GM18951 (cell line): Measurements from ENCODE around the gene DLX1.

Experiments used
- POLR2A ChIP-seq: IDR thresholded peaks from 4 replicates; pipeline ENCODE4 v1.6.1; 2011; ENCODE audit warnings: mild to moderate bottlenecking; ENCODE audit not compliant: insufficient read length, insufficient read depth; ENCODE audit errors: extremely low read depth
- in situ Hi-C: fragments of 300-500 bp; cut with MboI; formaldehyde crosslinking; loops from one replicate; pipeline ENCODE4 v1.12.0; 2022; ENCODE audit warnings: low sequenced_read_pairs, mixed read lengths, inconsistent platforms; ENCODE audit not compliant: unreplicated experiment

Gene DLX1

DNA sequence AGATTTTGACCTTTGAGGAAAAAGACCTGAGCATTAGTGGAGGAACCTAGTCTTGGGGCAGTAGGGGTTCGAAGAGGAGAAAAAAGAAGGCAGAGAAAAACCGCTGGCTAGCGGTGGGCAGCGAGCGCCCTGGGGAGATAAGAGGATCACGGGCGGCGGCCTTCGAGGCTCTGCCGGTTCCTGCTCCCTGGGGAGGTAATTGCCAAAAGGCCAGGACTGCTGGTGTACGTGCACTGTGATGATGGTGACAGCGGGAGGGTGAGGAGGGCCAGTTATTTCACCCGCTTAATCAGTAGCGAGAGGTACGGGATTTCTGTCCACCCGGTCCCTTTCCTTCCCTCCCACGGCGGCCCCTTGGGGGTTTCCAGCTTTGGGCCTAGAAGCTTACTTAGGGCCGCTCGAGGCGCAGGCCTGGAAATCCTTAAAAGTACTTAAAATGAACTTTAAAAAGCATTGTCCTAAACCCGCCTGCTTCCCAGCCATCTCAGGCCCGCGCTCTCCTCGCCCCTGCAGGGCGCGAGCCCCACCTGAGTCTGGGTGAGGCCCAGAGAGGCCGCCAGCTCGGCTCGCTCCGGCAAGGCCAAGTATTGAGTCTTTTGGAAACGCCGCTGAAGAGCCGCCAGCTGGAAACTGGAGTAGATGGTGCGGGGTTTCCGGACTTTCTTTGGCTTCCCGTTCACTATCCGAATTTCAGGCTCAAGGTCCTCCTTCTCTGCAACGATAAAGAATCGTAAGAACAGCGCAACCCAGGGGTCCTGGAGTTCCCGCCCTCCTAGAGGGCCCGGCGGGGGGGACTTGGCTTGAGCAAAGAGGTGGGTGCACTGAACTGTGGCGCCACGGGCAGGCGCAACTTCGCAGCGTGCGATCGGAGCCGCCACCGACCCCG lies 15.9 kb downstream of the DLX1 start:
- TF ChIP-seq POLR2A: no peak
- in situ Hi-C loops: loop anchor here (10.0 to 25.0 kb wide), 3 partner anchors 289 to 1164 kb away; partner anchors contain the start of gene GORASP2

DNA sequence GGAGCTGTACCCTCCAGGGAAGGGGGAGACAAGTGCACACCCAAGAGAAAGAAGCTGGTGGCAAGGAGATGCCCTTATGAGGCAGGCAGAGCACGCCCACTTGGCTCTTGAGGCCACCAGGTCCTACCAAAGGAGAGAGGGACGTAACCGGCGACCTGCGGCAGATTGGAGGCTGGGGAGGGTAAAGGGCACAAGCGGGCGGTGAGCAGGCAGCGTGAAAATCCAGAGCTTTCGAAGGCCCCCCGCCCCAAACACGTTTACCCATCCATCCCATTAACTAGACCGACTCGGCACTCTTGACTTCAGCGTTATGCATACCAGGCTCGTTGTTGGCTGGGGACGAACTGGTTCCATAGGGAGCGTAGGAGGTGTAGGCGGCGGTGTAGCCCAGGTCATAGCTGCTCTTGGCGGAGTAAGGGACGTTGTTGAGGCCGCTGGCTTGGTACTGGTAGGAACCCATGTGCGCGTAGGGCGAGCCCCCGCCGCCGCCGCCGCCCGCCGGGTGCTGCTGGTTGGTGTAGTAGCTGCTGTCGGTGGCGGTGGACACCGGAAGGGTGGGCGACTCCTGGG lies 16.6 kb downstream of the DLX1 start:
- no peak for TF ChIP-seq POLR2A
- in situ Hi-C loops: loop anchor here (10.0 to 25.0 kb wide), 3 partner anchors 290 to 1165 kb away; partner anchors contain the start of gene GORASP2

- in situ Hi-C loops: loop anchor here (10.0 to 25.0 kb wide), 3 partner anchors 290 to 1165 kb away; partner anchors contain the start of gene GORASP2
- TF ChIP-seq POLR2A: peak; percentile 61
Observed at GRCh38 chr2:172102391-172103359, 17.4 kb downstream of the DLX1 start, which contains the start of gene DLX2. Gene DLX2 (minus strand): TSS chr2:172102900. CDS start chr2:172102538, 362 bp downstream.

DNA sequence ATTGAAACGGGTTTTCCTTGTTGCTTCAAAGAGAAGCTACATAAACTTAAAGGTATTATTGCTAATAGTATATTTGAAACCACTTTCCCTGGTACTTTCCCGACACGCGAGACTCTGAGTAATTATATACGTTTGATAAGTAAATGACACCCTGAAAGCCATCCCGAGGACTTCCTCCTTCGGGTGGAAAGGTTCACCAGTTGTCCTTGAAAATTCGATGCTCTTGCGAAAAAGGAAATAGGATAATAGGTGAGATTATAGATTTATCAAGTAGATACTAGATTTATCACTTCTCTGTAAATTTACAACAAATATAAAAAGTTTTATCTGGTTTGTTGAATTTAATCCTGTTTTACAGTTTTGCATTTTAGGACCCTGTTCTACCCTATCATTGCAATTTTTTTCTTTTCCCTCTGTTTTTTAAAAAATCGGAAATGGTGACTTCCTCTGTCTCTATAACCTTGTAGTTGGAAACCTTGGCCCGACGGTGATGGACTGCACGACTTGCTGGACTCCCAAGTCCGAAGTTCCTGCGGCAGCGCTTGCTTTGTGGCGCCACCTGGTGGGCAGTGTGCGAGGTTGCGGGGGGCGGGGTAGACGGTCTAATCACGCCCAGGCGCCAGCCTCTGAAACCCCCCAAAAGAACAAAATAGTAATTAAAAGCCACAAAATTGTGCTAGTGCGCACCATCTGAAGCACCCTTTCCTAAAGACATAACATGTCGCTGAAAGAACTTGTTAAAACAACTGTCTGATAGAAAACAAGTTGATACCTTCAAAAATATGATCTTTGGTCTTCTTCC lies 18.4 kb downstream of the DLX1 start:
- in situ Hi-C loops: loop anchor here (10.0 to 25.0 kb wide), 3 partner anchors 291 to 1166 kb away; partner anchors contain the start of gene GORASP2
- TF ChIP-seq POLR2A: no peak

DNA sequence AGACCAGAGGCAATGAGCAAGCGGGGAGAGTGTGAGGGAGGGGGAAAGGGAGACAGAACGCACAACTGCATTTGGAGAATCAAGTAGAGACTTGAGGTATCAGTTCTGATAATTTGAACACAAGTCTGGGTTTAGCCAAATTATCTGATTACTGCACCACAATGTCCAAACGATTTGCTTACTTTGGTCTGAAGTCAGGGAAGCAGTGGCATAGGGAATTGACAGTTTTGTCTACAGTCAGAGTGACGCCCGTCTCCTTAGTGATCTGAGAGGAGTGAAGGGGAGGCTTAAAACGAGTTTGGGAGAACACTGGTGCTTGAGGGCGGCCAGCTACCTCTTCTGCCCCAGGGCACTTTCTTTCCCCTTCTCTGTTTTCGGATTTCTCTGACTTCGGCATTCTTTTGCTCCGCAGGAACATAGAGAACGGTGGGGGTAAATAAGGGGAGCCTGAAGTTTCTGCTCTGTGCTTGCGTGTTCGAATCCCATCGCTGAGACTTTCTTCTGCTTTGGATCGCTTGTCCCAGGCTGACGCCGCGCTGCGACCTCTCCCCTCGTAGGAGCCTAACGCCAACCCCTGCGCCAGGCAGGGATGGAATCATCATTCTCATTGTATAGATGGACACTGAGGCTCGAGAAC lies 20.3 kb downstream of the DLX1 start:
- no peak for TF ChIP-seq POLR2A
- in situ Hi-C loops: loop anchor here (10.0 to 25.0 kb wide), 3 partner anchors 293 to 1168 kb away; partner anchors contain the start of gene GORASP2

DNA sequence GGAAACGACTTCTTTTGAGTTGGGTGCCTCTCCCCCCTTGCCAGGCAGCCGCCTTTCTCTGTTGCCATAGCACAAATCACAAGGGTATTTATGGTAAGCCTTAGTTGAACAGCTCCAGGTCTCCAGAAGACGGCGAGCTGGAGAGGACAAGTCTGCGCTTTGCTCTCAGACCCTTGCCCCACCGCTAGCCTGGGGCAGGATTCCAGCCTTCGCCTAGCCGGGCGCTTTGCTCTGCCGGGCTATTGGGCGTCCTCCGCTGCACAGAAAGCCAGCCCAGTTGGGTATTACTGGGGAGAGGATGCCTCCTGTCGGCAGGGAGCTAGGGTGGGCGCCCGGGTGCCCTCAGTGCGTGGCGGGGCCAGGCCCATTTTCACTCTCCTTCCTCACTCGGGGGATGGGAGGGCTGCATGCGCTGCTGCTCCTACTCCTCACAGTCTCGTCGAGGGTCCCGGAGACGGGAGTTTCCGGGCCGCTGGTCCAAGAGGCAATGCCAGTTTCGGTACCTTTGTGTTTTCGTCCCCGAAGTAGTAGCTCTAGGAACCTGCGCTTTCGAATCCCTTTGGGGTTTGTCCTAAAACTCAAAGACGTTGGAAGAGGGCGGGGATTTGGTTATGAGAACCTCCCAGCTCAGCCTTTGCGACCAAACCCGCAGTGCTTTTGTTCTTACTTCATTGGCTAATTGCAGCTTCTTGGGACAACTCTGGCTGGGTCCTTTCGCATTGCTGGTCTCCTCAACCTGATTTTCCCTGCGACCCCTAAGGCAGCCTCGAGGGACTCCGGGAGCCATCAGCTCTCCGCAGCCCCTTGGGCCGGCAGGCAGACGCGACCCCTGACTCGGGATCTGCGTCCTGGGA lies 21.0 kb downstream of the DLX1 start:
- in situ Hi-C loops: loop anchor here (10.0 to 25.0 kb wide), 3 partner anchors 294 to 1169 kb away; partner anchors contain the start of gene GORASP2
- no peak for TF ChIP-seq POLR2A

- in situ Hi-C loops: loop anchor here (10.0 to 25.0 kb wide), 3 partner anchors 296 to 1171 kb away; partner anchors contain the start of gene GORASP2
- no peak for TF ChIP-seq POLR2A
Observed at GRCh38 chr2:172107690-172108586, 22.6 kb downstream of the DLX1 start.

DNA sequence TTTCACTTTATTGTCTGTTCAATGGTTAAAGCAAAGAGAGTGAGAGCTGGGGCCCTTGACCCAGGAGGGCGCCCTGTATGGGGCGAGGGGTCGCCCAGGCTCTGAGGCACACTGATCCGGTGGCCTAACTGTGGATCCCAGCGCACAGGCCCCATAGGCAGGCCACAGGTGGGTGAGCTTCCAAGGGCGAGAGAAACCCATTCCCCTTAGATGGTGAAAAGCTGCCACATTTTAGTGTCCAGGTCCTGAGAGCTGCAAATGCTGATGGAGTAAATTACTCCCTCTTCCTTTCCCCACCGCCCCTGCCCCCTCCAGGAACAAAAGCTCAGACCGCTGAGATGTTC lies 23.3 kb downstream of the DLX1 start:
- in situ Hi-C loops: loop anchor here (10.0 to 25.0 kb wide), 3 partner anchors 296 to 1171 kb away; partner anchors contain the start of gene GORASP2
- TF ChIP-seq POLR2A: no peak

DNA sequence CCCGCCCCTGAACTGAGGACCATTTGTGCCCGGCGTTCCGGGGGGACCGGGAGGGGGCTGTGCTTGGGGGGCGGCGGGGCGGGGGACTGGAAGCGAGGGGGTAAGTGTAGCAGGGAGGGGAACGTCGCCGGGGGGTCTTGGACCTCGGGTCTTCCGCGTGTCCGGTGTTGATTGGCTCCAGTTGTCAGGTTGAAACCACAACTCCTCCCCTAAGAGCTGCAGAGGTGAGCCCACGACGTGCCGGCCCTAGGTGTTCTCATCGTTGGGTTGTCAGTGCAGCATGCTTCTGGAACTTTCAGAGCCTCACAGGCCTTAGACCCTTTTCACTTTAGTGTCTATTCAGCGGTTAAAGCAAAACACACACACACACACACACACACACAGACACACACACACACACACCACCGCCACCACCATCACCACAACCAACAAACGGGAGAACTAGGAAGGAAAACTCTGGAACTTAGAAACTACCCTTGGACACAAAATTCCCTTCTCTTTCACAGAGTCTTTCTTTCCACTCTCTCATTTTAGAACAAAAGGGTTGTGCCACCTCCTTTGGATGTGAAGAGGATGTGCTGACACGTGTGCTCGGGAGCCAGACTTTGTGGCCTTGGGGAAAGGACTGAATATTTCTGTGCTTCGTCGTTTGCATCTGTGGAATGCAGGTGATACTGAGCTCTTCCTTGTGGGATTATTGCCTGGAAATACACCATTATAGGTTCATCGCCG lies 24.1 kb downstream of the DLX1 start:
- no peak for TF ChIP-seq POLR2A
- in situ Hi-C loops: loop anchor here (10.0 to 25.0 kb wide), 3 partner anchors 297 to 1172 kb away; partner anchors contain the start of gene GORASP2
